HUDEP-2 (cell line): ENCODE results near the gene TMEM151A.

Source experiments
- DNase-seq, 76 experiments: peaks; one replicate each; lab custom pipeline; 2025; ENCODE audit not compliant: unreplicated experiment in 76 of 76; lab: John Stamatoyannopoulos, UW

The TMEM151A gene

GRCh38 chr11:66334605-66335442, 43.1 kb downstream of the TMEM151A start:
- no peak for DNase-seq

GRCh38 chr11:66335531-66336233, 44.0 kb downstream of the TMEM151A start:
- DNase-seq, result no peak

DNA sequence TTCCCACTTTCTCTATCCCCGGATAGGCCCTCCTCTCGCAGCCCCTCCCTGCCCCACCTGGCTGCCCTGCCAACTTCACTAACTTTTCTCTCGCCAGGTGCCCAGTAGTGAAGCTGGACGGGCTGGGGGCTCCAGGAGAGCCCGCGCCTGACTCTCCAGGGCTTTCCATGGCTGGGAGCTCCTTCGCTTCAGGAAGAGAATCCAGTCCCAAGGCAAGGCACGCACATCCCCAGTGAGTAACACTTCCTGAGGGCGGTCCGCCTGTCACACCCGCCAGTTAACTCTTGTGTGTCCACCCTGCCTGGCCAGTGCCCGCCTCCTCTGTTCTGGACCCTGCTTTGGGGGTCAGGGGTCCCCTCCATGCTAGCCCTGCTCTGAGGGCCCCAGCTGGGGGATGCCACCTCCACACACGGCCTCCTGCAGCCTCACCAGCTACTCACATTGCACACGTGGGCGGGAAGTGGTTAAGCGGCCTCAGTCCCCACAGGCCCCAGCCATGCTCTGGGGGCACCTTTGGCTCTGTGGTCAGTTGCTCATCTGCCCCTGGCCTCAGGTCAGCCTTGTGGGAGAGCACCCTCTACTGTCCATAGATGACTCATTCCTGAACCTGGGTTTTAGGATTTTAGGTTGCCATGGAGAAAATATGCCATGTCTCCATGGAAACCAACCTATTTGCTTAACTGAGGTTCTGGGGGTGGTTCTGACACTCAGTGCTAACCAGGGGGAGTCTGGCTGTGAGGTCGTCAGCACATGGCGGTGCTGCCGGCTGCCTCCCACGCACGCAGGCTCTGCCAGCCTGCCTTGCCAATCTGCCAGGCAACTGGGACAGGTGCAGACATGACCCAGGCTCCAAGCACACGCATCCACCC, 44.8 kb downstream of the TMEM151A start, which contains the start of gene RIN1:
TSS of gene RIN1 (minus strand) at position 201 of the 869 bp plus-strand sequence. CDS start at position 169, 32 bp downstream.
- DNase-seq, result peak in 8 of 76 experiments; percentile 12 to 46 (median 24)

DNA sequence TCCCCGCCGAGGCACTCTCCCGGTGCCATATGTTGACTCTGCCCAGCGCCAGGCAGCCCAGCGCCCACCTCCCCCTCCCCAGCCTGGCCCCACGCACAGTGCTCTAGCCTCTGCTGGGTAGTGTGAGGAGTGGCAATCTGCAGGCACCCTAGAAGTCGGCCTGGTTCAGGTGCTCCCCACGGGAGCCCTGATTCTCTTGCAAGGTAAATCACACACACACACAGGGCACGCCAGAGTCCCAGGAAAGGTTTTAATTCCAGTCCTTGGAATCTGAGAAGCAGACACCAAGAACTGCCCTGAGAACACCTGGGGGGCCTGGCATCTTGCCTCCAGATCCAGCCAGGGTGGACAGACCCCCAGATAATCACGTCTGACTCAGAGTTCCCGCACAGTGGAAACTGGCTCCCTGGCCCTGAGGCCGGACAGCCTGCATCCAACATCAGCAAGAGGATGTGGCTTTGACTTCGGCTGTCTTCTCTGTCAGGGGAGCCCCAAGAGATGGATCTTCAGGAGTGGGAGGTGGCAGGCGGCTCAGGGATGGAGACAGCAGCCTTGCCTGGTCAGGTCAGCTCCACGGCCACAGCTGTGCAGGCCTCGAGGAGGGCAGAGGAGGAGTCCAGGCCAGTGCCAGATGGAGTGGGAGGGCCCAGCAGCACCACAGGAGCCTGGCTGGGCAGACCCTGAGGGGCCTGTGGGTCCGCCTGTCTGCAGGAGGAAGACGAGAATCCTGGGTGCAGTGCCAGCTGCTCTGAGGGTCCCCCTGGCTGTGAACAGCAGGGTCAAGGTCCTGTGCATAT, 45.6 kb downstream of the TMEM151A start:
- no peak for DNase-seq

DNA sequence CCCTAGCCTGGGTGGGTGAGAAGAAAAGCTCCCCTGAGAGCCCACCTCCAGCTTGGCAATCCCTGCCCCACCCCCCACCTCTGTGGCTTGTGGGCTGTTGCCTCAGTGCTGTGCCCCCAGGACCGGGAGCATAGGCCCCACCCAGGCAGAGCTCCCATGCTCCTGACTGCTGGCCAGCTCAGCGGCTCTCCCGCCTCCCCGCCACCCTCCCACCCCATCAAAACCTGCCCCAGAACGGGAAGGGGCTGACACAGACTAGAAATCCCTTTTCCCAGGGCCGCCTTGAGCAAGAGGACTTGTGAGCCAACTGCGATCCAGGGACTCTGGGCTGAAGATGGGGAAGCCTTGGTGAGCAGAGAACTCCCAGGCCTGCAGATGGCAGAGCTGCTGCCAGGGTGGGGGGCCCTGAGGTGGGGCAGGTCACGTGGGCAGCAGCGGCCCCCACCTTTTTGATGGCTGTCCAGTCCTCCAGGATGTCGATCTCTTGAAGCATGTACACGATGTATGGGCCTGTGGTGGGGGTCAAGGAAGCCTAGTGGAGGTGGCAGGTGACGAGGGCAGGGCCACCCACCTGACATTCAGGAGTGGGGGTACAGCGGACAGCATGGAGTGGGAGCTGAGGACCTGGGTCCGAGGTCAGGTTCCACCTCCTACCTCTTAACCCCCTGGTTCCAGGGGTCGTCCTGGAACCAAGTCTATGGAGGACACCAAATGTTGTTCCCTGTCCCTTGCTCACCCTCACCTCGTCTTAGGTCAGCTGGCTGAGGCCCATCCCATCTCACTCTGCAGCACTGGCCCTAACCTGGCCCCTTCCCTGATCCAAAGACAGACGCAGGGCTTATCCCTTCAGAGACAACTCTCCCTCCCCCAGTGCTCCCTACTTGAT, 46.8 kb downstream of the TMEM151A start:
- no peak for DNase-seq

DNA sequence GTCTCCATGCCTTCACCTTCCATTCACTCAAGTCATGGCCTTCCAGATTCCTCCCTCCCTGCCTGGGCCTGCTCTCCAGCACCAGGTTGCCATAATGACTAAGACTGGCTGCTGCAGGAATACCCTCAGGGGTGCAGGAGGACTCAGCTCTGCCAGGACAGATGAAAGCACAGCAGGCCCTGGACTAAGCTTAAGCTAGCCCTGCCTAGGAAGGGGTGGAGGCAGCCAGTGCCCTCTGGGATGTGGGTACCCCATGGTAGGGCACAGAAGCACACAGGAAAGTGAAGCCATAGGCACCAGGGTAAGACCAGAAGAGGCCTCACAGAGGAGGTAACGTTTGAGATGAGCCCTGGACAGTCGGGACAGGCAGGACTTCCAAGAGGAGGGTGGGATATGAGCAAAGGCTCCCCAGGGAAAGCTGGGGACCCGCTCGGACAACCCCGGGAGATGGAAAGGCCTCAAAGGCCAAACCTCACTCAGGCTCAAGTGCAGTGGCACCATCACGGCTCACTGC, 47.5 kb downstream of the TMEM151A start:
- no peak for DNase-seq

- no peak for DNase-seq
These were observed 48.2 kb downstream of the TMEM151A start for GRCh38 chr11:66339686-66340483.

DNA sequence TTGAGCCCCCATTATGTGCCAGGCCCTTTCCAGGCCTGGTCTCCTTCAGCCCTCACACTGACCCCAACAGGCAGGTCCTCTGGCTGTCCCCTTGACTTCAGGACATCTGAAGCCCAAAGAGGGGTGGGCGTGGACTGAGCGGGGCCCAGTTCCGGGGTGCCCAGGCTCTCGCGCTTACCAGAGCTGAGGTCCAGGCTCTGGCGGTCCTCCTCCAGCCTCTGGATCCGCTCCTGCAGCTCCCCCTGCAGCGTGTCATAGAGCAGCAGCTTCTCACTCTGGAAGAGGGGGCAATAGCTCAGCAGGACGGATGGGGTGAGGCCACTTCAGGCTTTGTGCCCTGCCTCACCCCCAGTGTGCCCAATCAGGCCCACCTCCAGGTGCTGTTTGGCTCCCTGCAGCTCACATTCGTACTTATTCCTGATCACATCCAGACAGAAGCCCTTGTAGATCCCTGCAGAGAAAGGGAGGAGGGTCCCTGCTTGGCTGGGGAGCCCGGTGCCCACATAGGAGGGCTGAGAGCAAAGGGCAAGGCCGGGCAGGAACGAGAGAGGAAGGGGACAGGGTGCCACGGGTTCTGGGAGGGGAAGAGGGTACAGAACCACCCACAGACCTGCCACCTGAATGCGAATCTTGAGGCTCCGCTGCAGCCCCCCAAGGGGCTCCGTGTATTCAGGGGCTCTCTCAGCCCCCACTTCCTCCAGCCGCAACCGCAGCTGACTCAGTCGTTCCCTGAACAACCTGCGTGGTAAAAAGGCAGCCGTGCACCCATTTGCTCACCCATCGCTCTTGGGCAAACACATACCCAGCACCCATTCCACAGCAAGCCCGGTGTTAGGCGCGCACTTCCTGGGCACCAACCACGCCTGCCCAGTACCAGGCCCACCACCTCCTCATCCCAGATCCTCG, 49.2 kb downstream of the TMEM151A start:
- DNase-seq, result no peak

GRCh38 chr11:66341502-66342126, 49.9 kb downstream of the TMEM151A start:
- DNase-seq, result no peak

DNA sequence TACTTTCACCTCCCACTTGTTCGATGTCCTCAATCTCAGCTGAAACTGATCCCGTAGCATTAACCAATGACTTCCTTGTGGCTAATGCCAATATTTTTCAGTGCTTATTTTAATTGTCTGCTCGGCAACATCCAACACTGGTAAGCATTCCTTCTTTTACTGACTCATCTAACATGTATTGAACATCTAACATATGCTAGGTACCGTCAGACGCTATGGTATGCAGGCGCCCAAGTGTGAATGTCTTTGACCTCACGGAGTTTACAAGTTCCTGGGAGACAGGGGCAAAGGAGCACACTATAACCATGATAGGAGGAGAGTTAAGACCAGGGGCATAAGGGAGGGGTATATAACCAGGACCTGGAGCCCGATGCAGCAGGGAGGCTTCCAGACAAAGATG, 51.5 kb downstream of the TMEM151A start:
- DNase-seq, result no peak

DNA sequence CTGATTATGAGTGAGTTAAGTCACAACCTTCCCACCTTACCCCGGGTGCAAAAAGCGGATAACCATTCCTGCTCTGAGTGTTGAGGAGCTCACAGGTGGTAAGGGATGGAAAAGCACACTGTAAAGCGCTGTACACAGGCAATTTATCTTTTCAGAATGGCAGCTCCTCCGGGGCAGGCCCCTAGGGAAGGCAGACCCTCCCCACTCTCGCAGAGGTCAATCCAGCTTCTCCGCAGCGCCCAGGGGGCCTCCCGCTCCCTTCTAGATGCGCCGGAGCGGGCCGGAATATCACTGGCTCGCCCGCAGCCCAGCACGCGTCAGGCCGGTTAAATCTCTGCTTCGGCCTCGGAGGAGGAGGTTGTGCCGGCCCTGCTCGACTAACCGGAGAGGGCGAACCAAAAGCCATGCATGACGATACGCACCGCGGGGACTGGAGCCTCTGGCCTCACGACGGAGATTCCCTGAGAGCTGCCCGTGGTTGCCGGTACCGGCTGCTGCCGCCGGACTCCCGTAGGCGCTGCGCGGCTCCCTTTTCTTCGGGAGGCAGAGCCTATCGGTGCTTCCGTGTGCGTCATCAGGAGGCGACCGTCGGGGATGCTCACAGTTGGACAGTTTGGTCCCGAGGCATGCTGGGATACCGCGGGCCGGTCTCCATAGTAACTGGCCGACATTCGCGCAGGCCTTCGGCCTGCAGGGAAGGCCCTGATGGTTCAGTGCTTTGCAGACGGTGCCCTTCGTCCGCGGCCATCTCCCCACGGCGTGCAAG, 53.0 kb downstream of the TMEM151A start, which contains the start of gene BRMS1:
TSS of gene BRMS1 (minus strand) at position 555 of the 766 bp plus-strand sequence. CDS start 2,870 bp downstream, outside the sequence.
- DNase-seq, result peak in 74 of 76 experiments; percentile 62 to 96 (median 88)

DNA sequence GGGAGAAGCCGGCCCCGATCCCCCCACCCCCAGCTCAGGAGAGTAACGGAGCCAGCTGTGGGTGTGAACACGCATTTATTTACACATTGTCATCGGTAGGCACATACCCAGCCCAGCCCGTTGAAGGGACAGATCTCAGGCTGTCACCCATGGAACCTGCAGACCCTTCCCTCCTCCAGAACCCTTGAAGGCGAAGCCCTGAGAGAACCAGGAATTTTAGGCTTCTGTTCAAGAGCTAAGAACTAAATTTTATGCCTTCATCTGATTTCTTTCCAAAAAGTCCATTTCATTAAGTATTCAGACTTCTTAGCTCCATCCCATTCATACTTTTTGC, 53.6 kb downstream of the TMEM151A start:
- peak in 1 of 76 experiments; percentile 72 for DNase-seq
